Skeletal muscle cell (primary cell): ENCODE measurements around the gene TOMT.

Experiments used
- DNase-seq: peaks from one replicate; pipeline ENCODE4 v3.0.0-alpha.2; 2010; ENCODE audit warnings: low read depth
- H3K4me3 ChIP-seq: 2 replicates; pipeline ENCODE4 v1.5.1; 2011; ENCODE audit warnings: low read depth, mild to moderate bottlenecking, control low read depth, low read length, moderate library complexity

The TOMT gene

GRCh38 chr11:72084965-72085364 is 20.8 kb upstream of the TOMT start:
- H3K4me3 ChIP-seq: no peak overlapping the region
- DNase-seq: no peak

GRCh38 chr11:72085621-72086351 is 19.9 kb upstream of the TOMT start:
- H3K4me3 ChIP-seq: no peak overlapping the region
- DNase-seq: no peak

- no peak for DNase-seq
- no peak overlapping the region for H3K4me3 ChIP-seq
Measured at GRCh38 chr11:72088076-72088808, 17.5 kb upstream of the TOMT start.

GRCh38 chr11:72091292-72091691 is 14.4 kb upstream of the TOMT start:
- DNase-seq: no peak

GRCh38 chr11:72098741-72099140 is 7.0 kb upstream of the TOMT start:
- no peak for DNase-seq
- H3K4me3 ChIP-seq: no peak overlapping the region

More at GRCh38 chr11:72091292-72091691, 14.4 kb upstream of the TOMT start:
- H3K4me3 ChIP-seq: no peak overlapping the region

GRCh38 chr11:72100009-72100408 is 5.7 kb upstream of the TOMT start:
- DNase-seq: no peak
- no peak overlapping the region for H3K4me3 ChIP-seq

GRCh38 chr11:72100462-72100861 is 5.3 kb upstream of the TOMT start:
- H3K4me3 ChIP-seq: no peak overlapping the region

GRCh38 chr11:72102162-72102561 is 3.6 kb upstream of the TOMT start:
- peak overlapping the region; percentile 92 for H3K4me3 ChIP-seq
- DNase-seq: no peak

More at GRCh38 chr11:72100462-72100861, 5.3 kb upstream of the TOMT start:
- no peak for DNase-seq

- no peak for DNase-seq
- peak overlapping the region; percentile 92 for H3K4me3 ChIP-seq
Measured at GRCh38 chr11:72102631-72102945, 3.1 kb upstream of the TOMT start.

GRCh38 chr11:72102946-72103753 is 2.6 kb upstream of the TOMT start, which contains the start of gene LAMTOR1:
LAMTOR1 (minus strand) TSS chr11:72103297; CDS start chr11:72103224, 73 bp downstream.
- peak within 1 kb of the TSS; percentile 92 for H3K4me3 ChIP-seq
- peak; percentile 98 for DNase-seq

- peak overlapping the region; percentile 37 for H3K4me3 ChIP-seq
- no peak for DNase-seq
Measured at GRCh38 chr11:72103754-72104167, 2.0 kb upstream of the TOMT start.

GRCh38 chr11:72111300-72112142 is 5.8 kb downstream of the TOMT start:
- peak overlapping the region; percentile 62 for H3K4me3 ChIP-seq
- DNase-seq: no peak

- DNase-seq: peak; percentile 97
- H3K4me3 ChIP-seq: peak within 1 kb of the TSS; percentile 62
Measured at GRCh38 chr11:72112143-72112977, 6.6 kb downstream of the TOMT start, which contains the start of gene ANAPC15. ANAPC15 (minus strand) TSS chr11:72112695; CDS start chr11:72111276, 1,419 bp downstream.

- no peak for DNase-seq
Measured at GRCh38 chr11:72112978-72113808, 7.5 kb downstream of the TOMT start.

GRCh38 chr11:72114570-72114969 is 8.8 kb downstream of the TOMT start:
- no peak overlapping the region for H3K4me3 ChIP-seq
- no peak for DNase-seq

More at GRCh38 chr11:72112978-72113808, 7.5 kb downstream of the TOMT start:
- peak overlapping the region; percentile 62 for H3K4me3 ChIP-seq

- H3K4me3 ChIP-seq: no peak overlapping the region
- no peak for DNase-seq
Measured at GRCh38 chr11:72116019-72116755, 10.5 kb downstream of the TOMT start.

- no peak overlapping the region for H3K4me3 ChIP-seq
Measured at GRCh38 chr11:72119198-72119597, 13.5 kb downstream of the TOMT start.

More at GRCh38 chr11:72119198-72119597, 13.5 kb downstream of the TOMT start:
- DNase-seq: no peak
